ENCODE data around the gene ZNF587.
"Not testable (repeated sequence)": the region's sequence is repeated elsewhere in the genome, so short reads cannot be mapped to it uniquely, and the experiment has no call there.

ZNF587 gene

DNA sequence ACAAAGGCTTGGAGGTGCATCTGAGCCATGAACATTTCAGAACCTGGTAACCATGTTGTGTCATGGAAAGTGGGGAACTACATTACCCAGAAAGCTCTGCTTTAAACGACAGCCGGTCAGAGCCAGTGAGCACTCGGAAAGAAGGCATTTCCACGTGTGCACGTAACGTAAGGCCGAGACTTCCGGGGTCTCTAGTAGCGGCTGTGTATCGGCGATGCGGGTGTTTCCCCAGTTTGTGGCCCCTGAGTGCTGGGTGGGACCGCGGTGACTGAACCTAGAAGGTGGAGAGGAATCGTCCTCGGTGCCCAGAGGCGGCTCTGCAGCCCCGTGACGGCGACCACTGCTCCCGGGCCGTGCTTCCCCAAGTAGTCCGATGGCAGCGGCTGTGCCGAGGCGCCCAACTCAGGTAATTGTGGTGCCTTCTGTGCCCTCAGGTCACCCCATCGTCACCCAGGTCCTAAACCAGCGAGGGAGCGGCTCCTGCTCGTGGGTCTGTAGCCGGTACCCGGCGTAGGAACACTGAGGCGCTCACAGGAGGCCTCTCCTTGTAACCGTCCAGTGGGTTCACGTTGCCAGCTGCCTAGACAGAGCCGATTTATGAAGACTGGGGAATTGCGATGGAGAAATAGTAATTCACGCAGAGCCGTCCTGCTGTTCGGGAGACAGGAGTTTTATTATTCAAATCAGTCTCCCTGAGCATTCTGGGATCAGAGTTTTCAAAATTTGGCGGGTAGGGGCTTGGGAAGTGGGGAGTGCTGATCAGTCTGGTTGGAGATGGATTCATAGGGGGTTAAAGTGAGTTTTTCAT lies at the start of gene ZNF587:
Gene ZNF587, plus strand, starts transcription at position 194 of the 808 bp plus-strand sequence. Its CDS starts 180 bp downstream, at position 374.
- DNase-seq: peak; percentile 76

DNA sequence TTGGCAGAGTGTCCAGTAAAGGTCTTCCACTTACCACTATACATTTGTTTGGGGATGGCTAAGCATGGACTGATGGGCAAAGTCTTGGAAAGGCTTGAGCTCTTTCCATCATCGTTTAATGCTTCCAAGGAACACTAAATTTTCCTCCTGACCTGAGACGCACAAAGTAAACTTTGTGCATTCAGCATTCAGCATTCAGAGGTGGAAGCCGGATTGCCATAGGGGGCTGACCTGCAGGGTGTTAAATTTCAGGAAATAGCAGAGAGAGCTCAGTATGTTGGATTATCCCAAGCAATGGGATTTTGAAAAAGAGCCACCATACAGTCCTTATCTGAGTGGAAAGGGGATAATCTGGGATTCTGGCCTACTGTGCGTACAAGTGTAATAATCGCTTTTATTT lies 49.0 kb upstream of the ZNF587 start:
- no peak for DNase-seq

DNA sequence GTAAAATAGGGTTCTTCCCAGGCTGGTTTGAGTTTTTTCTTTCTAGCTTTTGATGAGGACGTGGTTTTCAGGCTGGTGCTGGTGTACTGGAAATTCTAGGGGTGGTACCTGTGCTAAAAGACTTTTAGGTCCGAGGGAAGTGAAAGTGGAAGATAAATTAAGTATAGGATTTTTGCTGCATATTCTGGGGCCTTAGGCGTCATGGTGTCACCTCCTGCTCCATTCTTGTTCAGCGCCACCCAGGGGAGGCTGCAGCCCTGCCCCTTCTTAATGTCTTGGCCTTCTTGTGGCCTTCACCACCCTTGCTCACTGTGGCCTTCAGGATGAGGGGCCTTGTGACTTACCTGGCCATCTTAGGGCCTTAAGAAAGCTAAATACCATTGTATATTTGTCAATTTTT lies 47.4 kb upstream of the ZNF587 start:
- no peak for DNase-seq

DNA sequence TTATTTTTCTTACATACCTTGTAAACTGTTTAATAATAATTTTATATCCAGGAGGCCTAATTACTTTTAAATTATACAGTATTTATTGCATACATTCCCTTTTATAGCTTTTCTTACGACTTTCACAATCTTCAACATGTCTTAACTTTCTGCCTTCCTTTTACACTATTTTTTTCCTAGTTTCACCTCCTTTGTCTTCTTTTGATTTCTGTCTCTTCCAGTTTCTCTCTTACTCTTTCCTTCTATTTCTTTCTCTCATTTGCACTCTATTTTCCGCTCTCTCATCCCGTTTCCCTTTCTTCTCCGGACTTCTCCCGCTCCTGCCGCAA lies 46.4 kb upstream of the ZNF587 start:
- DNase-seq: no peak

DNA sequence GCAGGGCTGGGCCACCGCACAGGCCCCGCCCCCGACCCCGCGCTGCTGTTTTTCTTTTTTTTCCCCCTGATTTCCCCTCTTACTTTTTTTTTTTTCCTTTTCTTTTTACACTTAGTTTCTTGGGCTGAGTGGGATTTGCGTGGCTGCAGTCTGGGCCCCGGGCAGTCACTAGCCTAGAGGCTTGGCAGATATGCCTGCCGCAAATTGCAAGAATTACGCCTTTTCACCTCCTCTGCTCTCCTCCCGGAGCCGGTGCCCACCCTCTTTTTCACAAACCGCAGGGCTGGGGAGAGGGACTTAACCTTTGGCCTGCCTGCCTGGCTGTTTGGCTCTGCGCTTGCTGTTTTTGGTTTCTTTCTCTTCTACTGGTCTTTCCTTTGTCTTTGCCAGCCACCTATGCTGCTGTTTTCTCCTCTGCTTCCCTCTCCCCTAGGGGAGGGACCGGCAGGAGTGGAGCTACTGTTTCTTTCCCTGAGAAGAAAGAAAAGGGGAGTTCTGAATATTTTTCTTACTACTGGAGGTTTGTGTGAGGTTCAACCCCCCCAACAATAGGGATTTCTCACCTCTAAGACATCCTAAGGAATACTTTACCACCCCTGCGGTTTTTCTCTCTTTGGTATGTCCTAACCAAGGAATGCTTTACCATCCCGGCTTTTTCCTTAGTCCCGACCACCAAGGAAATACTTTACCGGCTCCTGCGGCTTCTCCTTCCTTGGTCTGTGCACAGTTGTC lies 45.9 kb upstream of the ZNF587 start:
- no peak for DNase-seq

DNA sequence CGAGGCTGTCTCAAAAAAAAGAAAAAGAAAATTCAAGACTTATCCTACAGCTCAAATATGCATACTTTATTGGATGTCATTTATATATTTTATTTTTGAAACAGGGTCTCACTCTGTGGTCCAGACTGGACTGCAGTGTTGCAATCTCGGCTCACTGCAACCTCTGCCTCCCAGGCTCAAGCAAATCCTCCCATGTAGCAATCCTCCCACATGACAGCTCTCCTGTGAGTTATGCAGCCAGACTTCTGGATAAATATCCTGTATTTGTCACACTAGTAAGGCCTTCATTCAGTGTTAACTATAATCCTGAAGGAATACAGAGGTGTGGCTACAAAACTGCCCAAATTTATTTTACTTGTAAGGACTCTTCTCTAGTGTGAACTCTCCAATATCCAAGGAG lies 42.1 kb upstream of the ZNF587 start:
- DNase-seq: no peak

DNA sequence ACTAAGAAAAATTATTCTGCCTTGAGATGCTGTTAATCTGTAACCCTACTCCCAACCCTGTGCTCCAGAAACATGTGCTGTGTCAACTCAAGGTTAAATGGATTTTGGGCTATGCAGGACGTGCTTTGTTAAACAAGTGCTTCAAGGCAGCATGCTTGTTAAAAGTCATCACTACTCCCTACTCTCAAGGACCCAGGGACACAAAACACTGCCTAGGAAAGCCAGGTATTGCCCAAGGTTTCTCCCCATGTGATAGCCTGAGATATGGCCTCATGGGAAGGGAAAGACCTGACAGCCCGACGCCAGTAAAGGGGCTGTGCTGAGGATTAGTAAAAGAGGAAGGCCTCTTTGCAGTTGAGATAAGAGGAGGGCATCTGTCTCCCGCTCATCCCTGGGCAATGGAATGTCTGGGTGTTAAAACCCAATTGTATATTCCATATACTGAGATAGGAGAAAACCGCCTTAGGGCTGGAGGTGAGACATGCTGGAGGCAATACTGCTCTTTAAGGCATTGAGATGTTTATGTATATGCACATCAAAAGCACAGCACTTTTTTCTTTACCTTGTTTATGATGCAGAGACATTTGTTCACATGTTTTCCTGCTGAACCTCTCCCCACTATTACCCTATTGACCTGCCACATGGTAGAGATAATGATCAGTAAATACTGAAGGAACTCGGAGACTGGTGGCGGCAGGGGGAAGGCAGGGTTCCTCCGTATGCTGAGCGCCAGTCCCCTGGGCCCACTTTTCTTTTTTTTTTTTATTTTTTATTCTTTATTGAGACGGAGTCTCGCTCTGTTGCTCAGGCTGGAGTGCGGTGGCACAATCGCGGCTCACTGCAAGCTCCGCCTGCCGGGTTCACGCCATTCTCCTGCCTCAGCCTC lies 39.0 kb upstream of the ZNF587 start:
- not testable (repeated sequence) for DNase-seq

DNA sequence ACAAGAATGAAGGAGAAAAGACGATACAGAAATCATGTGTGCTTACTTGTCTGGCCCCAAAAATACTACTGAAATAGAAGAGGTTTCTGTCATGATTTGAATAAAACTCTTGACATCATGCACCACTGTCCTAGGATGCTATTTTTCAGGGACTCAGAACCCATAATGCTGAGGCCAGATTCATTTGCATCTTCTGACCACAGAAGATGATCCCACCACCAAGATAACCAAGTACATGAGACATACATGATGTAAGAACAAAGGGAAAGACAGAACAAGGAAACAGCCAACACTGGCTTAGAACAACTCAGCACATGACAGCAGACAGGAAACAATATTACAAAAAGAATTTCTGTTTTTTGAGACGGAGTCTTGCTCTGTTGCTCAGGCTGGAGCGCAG lies 37.4 kb upstream of the ZNF587 start:
- no peak for DNase-seq

DNA sequence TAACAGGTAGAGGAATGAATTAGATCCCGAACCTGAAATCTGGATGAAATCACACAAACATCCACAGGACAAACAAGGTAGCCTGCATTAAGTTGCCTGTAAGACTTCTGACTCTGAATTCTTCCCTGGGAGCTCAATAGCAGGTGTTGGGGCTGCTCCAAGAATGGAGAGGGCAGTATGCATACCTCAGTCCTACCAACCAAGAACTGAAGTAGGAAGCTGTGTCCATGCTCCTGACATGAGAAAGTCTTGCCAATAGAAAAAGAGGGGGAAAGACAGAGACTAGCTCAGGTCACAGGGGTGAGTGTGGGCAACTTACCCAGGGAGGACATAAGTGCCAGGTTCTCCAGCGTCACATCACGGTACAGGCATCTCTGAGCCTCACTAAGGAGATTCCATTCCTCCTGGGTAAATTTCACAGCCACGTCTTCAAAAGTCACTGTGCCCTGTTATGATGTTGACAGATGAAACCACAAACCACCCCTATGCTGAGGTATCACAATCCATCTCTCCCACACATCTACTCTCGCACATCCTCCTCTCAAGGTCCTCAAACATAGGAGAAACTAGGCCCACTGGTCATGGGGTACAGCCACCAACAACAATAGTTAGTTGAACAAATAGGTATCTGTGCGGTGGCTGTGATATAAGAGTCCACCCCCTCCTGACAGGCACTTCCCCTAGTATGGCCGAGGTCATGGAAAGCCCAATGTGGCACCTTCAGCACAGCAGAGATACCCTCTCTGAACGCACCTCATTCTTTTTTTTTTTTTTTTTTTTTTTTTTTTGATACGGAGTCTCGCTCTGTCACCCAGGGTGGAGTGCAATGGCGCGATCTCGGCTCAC lies 36.5 kb upstream of the ZNF587 start:
- DNase-seq: not testable (repeated sequence)

DNA sequence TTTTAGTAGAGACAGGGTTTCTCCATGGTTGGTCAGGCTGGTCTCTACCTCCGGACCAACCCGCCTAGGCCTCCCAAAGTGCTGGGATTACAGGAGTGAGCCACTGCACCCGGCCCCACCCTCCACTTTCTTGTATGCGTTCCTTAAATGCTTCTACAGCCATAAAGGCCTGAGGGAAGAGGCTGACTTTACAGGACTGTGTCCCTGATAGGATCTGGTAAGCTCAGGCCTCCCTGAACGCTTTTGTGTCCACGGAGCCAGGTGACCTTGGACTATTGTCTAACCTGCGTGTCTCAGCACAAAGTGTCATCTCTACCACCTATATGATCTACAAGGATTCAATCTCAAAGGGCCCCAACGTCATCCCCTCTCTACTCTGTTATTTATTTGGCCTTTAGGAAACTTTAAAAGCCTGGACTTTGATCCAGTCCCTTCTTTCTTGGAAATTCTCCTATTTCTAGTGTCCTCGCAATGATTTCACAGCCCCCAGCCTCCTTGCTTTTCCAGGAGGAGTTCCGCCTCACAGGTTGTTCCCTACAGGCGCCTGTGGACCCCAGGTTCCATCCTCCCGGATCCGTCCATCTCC lies 35.6 kb upstream of the ZNF587 start:
- no peak for DNase-seq

DNA sequence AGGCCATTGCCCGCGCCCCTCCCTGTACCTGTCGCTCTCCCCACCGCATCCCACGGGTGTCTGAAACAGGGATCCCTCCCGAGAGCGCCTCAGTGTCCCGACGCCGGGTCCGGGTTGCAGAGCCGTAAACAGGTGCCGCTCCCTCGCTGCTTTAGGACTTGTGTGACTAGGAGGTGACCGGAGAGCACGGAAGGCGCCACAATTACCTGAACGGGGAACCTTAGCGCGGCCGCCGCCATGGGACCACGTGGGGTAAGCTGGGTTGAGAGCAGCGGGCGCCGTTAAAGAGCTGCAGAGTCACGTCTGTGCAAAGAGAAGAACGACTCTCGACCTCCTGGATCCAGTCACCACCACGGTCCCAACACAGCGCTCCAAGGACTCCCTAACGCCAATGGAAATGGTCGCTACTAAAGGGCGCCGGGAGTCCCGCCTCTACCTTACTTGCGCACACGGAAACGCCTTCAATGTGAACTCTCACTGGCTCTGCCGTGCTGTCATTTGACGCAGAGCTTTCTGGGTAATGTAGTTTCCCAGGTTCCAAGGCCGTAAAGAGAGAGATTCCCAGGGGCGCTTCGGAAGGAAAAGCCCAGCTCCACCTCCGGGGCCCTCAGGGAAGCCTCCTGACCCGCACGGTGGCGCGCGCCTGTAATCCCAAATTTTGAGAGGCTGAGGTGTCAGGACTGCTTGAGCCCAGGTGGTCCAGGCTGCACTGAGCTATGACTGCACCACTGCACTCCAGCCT lies 35.0 kb upstream of the ZNF587 start, which contains the start of gene ZNF552:
Gene ZNF552, minus strand, starts transcription at position 409 of the 742 bp plus-strand sequence. Its CDS starts 170 bp downstream, at position 239.
- DNase-seq: peak; percentile 71

DNA sequence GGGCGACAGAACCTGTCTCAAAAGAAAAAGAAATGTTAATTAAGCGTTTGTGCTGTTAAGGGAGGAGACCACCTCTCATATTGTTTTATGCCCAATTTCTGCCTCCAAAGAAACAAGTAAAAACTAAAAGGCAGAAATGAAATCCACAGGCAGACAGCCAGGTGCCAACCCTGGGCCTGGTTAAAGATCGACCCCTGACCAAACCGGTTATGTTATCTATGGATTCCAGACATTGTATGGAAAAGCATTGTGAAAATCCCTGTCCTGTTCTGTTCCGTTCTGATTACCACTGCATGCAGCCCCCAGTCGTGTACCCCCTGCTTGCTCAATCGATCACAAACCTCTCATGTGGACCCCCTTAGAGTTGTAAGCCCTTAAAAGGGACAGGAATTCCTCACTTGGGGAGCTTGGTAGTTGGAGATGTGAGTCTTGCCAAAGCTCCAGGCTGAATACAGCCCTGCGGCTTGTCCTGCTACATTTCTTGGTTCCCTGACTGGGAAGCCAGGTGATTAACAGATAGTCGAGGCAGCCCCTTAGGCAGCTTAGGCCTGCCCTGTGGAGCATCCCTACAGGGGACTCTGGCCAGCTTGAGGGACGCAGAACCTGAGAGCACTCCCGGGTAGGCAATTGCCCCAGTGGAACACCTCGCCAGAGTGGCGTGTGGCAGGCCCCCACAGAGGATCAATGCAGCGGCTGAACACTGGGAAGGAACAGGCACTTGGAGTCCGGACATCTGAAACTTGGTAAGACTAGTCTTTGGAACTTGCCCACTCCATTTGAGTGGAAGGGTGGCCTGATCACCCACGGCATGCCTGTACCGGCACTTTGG lies 34.2 kb upstream of the ZNF587 start:
- DNase-seq: no peak

DNA sequence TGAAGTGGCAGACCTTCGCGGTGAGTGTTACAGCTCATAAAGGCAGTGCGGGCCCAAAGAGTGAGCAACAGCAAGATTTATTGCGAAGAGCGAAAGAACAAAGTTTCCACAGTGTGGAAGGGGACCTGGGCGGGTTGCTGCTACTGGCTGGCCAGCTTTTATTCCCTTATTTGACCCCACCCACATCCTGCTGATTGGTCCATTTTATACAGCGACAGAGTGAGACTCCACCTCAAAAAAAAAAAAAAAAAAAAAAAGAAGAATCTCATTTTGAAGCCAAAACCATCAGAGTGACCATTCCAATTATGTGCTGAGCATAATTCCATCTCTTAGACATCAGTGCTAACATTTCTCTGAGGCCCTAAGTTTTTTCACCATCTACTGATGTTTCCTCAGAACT lies 33.0 kb upstream of the ZNF587 start:
- no peak for DNase-seq

DNA sequence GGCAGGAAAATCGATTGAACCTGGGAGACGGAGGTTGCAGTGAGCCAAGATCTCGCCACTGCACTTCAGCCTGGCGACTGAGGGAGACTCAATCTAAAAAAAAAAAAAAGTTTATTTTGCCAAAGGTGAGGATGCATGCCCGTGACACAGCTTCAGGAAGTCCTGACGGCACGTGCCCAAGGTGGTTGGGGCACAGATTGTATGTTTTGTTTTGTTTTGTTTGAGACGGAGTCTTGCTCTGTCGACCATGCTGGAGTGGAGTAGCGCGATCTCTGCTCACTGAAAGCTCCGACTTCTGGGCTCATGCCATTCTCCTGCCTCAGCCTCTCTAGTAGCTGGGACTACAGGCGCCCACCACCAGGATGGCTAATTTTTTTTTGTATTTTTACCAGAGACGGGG lies 31.7 kb upstream of the ZNF587 start:
- no peak for DNase-seq

DNA sequence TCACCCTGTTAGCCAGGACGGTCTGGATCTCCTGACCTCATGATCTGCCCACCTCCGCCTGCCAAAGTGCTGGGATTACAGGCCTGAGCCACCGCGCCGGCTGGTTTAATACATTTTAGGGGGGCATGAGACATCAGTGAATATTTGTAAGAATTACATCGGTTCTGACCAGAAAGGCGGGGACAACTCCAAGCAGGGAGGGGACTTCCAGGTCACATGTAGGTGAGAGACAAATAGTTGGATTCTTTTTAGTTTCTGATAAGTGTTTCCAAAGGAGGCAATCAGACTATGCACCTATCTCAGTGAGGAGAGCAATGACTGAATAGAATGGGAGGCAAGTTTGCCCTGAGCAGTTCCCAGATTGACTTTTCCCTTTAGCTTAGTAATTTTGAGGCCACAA lies 31.3 kb upstream of the ZNF587 start:
- no peak for DNase-seq

DNA sequence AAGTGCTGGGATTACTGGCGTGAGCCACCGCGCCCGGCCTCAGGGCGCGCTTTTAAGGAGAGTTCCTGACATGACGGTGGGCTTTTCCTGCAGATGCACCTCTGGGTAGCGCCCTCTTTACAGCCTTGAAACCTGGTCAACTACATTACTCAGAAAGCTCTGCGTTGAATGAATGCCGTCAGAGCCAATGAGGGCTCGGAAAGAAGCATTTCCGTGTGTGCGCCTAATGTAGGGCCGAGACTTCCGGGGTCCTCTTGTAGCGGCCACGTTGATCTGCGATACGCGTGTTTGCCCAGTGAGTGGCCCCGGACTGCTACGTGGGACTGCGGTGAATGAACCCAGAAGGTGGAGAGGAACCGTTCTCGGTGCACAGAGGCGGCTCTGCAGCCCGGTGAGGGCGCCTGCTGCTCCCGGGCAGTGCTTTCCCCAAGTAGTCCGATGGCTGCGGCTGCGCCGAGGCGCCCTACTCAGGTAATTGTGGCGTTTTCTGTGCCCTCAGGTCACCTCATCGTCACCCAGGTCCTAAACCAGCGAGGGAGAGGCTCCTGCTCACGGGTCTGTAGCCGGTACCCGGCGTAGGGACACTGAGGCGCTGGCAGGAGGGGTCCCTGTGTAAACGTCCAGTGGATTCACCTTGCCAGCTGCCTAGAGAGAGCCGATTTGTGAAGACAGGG lies 30.0 kb upstream of the ZNF587 start:
- peak; percentile 72 for DNase-seq

DNA sequence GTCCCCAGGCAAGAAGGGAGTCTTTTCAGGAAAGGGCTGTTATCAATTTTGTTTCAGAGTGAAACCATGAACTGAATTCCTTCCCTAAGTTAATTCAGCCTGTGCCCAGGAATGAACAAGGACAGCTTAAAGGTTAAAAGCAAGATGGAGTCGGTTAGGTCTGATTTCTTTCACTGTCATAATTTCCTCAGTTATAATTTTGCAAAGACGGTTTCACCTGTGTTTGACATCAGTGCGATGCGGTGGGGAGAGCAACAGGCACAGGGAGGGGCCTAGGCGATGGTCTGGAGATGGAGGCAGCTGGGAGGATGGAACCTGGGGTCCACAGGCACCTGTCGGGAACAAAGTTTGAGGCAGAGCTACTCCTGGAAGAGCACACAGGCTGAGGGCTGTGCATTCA lies 29.1 kb upstream of the ZNF587 start:
- no peak for DNase-seq

DNA sequence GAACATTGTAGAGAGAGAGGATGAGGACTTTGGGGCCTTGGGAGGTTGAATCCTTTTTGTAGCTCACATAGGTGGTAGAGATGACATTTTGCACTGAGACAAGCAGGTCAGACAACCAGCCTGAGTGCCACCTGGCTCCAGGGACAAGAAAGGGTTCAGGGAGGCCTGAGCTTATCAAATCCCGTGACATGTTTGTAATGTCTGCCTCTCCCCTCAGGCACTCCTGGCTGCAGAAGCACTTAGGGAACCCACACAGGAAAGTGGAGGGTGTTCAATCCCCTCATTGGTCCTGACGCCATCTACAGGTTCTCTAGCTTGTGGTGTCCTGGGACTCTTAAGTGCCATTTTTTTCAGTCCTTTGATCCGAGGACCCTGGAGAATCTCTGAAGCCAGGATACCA lies 28.6 kb upstream of the ZNF587 start:
- not testable (repeated sequence) for DNase-seq

DNA sequence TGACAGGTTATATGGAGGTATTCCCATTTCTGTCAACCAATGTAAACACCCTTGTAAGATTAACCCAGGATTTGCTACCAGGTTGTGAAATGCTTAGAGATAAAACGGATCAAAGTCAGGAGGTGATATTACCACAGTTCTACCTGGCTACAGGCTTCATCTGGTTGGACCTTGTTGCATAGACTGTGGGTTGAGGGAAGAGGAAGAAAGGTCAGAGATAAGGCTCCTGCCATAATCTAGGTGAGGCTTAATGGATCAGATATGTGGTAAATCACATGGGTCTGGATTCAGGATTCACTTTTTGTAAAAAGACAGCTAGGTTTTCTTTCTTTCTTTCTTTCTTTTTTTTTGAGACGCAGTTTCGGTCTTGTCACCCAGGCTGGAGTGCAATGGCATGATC lies 28.2 kb upstream of the ZNF587 start:
- not testable (repeated sequence) for DNase-seq

DNA sequence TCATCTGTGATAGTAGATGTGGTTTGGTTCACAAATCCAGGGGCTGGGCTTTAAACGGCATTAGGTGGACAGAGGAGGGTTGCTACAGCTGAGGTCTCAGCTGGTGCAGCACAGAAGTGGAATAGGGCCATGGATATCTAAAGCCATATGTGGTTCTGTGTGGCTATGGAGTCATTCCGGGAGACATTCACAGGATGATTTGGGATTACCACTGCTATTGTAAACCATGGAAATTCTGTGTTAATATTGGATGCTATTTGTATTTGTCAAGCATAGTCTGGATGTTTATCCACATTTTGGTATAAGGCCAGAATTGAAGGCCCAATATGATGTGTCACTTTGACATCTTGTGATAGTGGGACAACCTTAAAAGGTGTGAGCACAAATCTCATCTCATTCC lies 26.5 kb upstream of the ZNF587 start:
- DNase-seq: not testable (repeated sequence)
